Astrocyte (in vitro differentiated cells and primary cell): ENCODE results near the gene SPATA17. TPM values are rescaled to one million over a fixed set of nuclear protein-coding genes. Genes with fewer than 3 reads are reported as not detected.

Experiments used
- DNase-seq: peaks from one replicate; pipeline ENCODE4 v3.0.0-alpha.2; 2010; ENCODE audit warnings: low read depth
- FAIRE-seq: peaks from 2 replicates; lab custom pipeline; 2011; peaks lifted over from hg19 to GRCh38; lab: Jason Lieb, UNC
- H2AFZ ChIP-seq: 2 replicates; pipeline ENCODE4 v1.6.0; 2012; ENCODE audit warnings: low read depth, low read length, inconsistent platforms
- H3K27ac ChIP-seq: 2 replicates; pipeline ENCODE4 v1.5.1; 2011; ENCODE audit warnings: low read depth, low read length, inconsistent platforms
- H3K27me3 ChIP-seq: 2 replicates; pipeline ENCODE4 v1.6.0; 2011; ENCODE audit warnings: low read length, inconsistent platforms; ENCODE audit not compliant: insufficient read depth
- H3K36me3 ChIP-seq: 2 replicates; pipeline ENCODE4 v1.5.1; 2011; ENCODE audit warnings: low read length, inconsistent platforms; ENCODE audit not compliant: insufficient read depth
- H3K4me1 ChIP-seq: 2 replicates; pipeline ENCODE4 v1.5.1; 2011; ENCODE audit warnings: low read length, inconsistent platforms; ENCODE audit not compliant: insufficient read depth
- H3K4me2 ChIP-seq: 2 replicates; pipeline ENCODE4 v1.6.0; 2012; ENCODE audit warnings: low read length, inconsistent platforms
- H3K4me3 ChIP-seq: 2 replicates; pipeline ENCODE4 v1.5.1; 2011; ENCODE audit warnings: low read depth, mild to moderate bottlenecking, low read length, inconsistent platforms; ENCODE audit not compliant: insufficient read depth
- H3K79me2 ChIP-seq: 2 replicates; pipeline ENCODE4 v1.6.0; 2012; ENCODE audit warnings: mild to moderate bottlenecking, low read length, inconsistent platforms; ENCODE audit not compliant: insufficient read depth
- H3K9ac ChIP-seq: 2 replicates; pipeline ENCODE4 v1.6.0; 2012; ENCODE audit warnings: mild to moderate bottlenecking, low read length, inconsistent platforms
- H3K9me3 ChIP-seq: 2 replicates; pipeline ENCODE4 v1.5.1; 2012; ENCODE audit warnings: low read depth, mild to moderate bottlenecking, low read length, inconsistent platforms; ENCODE audit not compliant: insufficient read depth
- H4K20me1 ChIP-seq: 2 replicates; pipeline ENCODE4 v1.6.0; 2012; ENCODE audit warnings: low read length, inconsistent platforms; ENCODE audit not compliant: insufficient read depth
- H3K27ac Mint-ChIP-seq: one replicate; pipeline ENCODE4 v1.8.0; 2021; ENCODE audit warnings: mild to moderate bottlenecking, mixed read lengths; ENCODE audit not compliant: unreplicated experiment
- H3K27me3 Mint-ChIP-seq: one replicate; pipeline ENCODE4 v1.8.0; 2021; ENCODE audit warnings: low read depth, mixed read lengths; ENCODE audit not compliant: unreplicated experiment
- H3K36me3 Mint-ChIP-seq: one replicate; pipeline ENCODE4 v1.8.0; 2021; ENCODE audit warnings: low read depth, mixed read lengths; ENCODE audit not compliant: unreplicated experiment
- H3K4me1 Mint-ChIP-seq: one replicate; pipeline ENCODE4 v1.8.0; 2021; ENCODE audit warnings: low read depth, mixed read lengths; ENCODE audit not compliant: unreplicated experiment
- H3K4me3 Mint-ChIP-seq: one replicate; pipeline ENCODE4 v1.8.0; 2021; ENCODE audit warnings: mild to moderate bottlenecking, moderate library complexity, mixed read lengths; ENCODE audit not compliant: unreplicated experiment
- H3K9me3 Mint-ChIP-seq: one replicate; pipeline ENCODE4 v1.8.0; 2021; ENCODE audit warnings: mild to moderate bottlenecking, mixed read lengths; ENCODE audit not compliant: unreplicated experiment
- CTCF ChIP-seq: IDR thresholded peaks from 2 replicates; pipeline ENCODE4 v1.5.1; 2011; ENCODE audit warnings: low read depth, mild to moderate bottlenecking, inconsistent platforms, low read length, moderate library complexity; ENCODE audit not compliant: insufficient read depth
- EZH2 ChIP-seq: IDR thresholded peaks from 2 replicates; pipeline ENCODE4 v1.6.1; 2012; ENCODE audit warnings: mild to moderate bottlenecking, low read length, inconsistent platforms; ENCODE audit not compliant: insufficient read depth
- total RNA-seq: library from RNA; stranded (reverse); gene quantifications from 2 replicates; pipeline ENCODE4 v1.2.1, GENCODE V29; 2021

The SPATA17 gene
- total RNA-seq, 1 donor from 2014 or later, result 1.3 TPM

- Histone ChIP-seq H3K79me2 (no peaks in the 10 kb centered on the region), H3K27ac (no peak overlapping the region), H2AFZ (no peak overlapping the region), H3K4me1 (no peaks in the 10 kb centered on the region), H3K27me3 (no peaks in the 10 kb centered on the region), H3K36me3 (no peaks in the 10 kb centered on the region), H3K9me3 (no peaks in the 10 kb centered on the region), H3K4me2 (no peak overlapping the region), H4K20me1 (no peaks in the 10 kb centered on the region), H3K4me3 (no peak overlapping the region), H3K9ac (no peak overlapping the region)
- Mint-ChIP-seq H3K36me3 (no peaks in the 10 kb centered on the region), H3K27ac (no peak overlapping the region), H3K27me3 (no peaks in the 10 kb centered on the region), H3K4me3 (no peak overlapping the region), H3K4me1 (peaks cover 9% of the 10 kb centered on the region), H3K9me3 (no peaks in the 10 kb centered on the region)
- DNase-seq, result peak; percentile 22
- FAIRE-seq, result no peak
- TF ChIP-seq CTCF, result no peak
- TF ChIP-seq EZH2, result no peak
Observed at GRCh38 chr1:217897100-217897499, 266.0 kb downstream of the SPATA17 start.

- no peak for FAIRE-seq
- H3K9me3 ChIP-seq, result no peaks in the 10 kb centered on the region
Observed at GRCh38 chr1:217899614-217900013, 268.5 kb downstream of the SPATA17 start.

More at GRCh38 chr1:217899614-217900013, 268.5 kb downstream of the SPATA17 start:
- Mint-ChIP-seq H3K4me3 (no peak overlapping the region), H3K27me3 (no peaks in the 10 kb centered on the region), H3K27ac (no peak overlapping the region), H3K36me3 (no peaks in the 10 kb centered on the region), H3K4me1 (no peaks in the 10 kb centered on the region), H3K9me3 (no peaks in the 10 kb centered on the region)
- Histone ChIP-seq H3K4me3 (no peak overlapping the region), H4K20me1 (no peaks in the 10 kb centered on the region), H3K79me2 (no peaks in the 10 kb centered on the region), H3K36me3 (no peaks in the 10 kb centered on the region), H3K27me3 (no peaks in the 10 kb centered on the region), H3K9ac (no peak overlapping the region), H3K4me2 (no peak overlapping the region), H2AFZ (no peak overlapping the region), H3K27ac (no peak overlapping the region), H3K4me1 (no peaks in the 10 kb centered on the region)
- TF ChIP-seq EZH2, result no peak
- TF ChIP-seq CTCF, result no peak
- no peak for DNase-seq
